ENCODE results near the gene MAN1A2.
"Not testable (repeated sequence)": the region's sequence is repeated elsewhere in the genome, so short reads cannot be mapped to it uniquely, and the experiment has no call there.

The MAN1A2 gene

DNA sequence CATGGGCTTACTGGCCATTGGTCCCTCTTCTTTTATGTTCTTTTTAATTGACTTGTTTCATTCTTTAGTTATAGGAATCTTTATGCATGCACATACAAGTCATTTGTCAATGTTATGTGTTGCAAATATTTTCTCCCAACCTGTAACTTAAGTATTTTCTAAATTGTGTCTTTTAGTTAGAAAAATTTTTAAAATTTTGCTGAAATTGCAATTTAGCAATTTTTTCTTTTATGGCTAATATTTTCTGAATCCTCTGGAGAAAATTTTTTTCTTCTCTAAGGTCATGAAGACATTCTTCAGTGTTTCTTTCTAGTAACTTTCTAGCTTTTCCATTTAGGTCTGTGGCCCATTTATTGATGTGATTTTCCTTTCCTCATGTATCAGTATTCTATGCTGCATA lies 189.7 kb downstream of the MAN1A2 start:
- Histone ChIP-seq H3K9me2 (replicated peaks; ENCODE audit: control insufficient read depth, low read length) (no peaks in the 10 kb centered on the region), H3K27me3 (ENCODE audit: control insufficient read depth, low read length) (no peaks in the 10 kb centered on the region), H4K20me1 (ENCODE audit: control insufficient read depth, insufficient read depth, low read depth, low read length) (no peaks in the 10 kb centered on the region), H3K9me3 (ENCODE audit: control insufficient read depth, insufficient read depth, low read length) (no peaks in the 10 kb centered on the region), H3F3A (ENCODE audit: control insufficient read depth, insufficient read depth) (0 out of 2 replicates have a peak, but pooled peaks cover 2% of the 10 kb centered on the region), H3K4me3 (ENCODE audit: low read length) (no peak overlapping the region), H3K4me1 (ENCODE audit: control insufficient read depth, low read length) (peaks cover 13% of the 10 kb centered on the region), H3K27ac (ENCODE audit: low read depth, low read length) (no peak overlapping the region), H3K36me3 (ENCODE audit: control insufficient read depth, low read length) (no peaks in the 10 kb centered on the region), H3K79me2 (ENCODE audit: control insufficient read depth, low read length) (no peaks in the 10 kb centered on the region), H3K4me2 (ENCODE audit: low read length) (no peak overlapping the region)
- no peak for TF ChIP-seq CTCF (IDR thresholded peaks at IDR 0.05; ENCODE audit: low read depth, low read length, poor library complexity, severe bottlenecking)
- TF ChIP-seq EZH2phosphoT487 (IDR thresholded peaks at IDR 0.05; ENCODE audit: borderline replicate concordance, low read length) = no peak

DNA sequence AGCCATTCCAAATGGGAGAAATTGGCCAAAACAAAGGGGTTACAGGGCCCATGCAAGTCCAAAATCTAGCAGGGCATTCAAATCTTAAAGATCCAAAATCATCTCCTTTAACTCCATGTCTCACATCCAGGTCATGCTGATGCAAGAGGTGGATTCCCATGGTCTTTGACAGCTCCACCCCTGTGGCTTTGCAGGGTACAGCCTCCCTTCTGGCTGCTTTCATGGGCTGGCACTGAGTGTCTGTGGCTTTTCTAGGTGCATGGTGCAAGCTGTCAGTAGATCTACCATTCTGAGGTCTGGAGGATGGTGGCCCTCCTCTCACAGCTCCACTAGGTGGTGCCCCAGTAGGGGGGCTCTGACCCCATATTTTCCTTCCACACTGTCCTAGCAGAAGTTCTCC lies 191.2 kb downstream of the MAN1A2 start:
- not testable (repeated sequence) for H4K20me1 ChIP-seq (ENCODE audit: control insufficient read depth, insufficient read depth, low read depth, low read length); H3K9me2 ChIP-seq (replicated peaks; ENCODE audit: control insufficient read depth, low read length); H3K4me2 ChIP-seq (ENCODE audit: low read length); H3K36me3 ChIP-seq (ENCODE audit: control insufficient read depth, low read length); H3F3A ChIP-seq (ENCODE audit: control insufficient read depth, insufficient read depth); H3K27ac ChIP-seq (ENCODE audit: low read depth, low read length); H3K4me3 ChIP-seq (ENCODE audit: low read length); H3K27me3 ChIP-seq (ENCODE audit: control insufficient read depth, low read length); H3K79me2 ChIP-seq (ENCODE audit: control insufficient read depth, low read length); H3K9me3 ChIP-seq (ENCODE audit: control insufficient read depth, insufficient read depth, low read length)
- H3K4me1 ChIP-seq (ENCODE audit: control insufficient read depth, low read length) = peaks cover 13% of the 10 kb centered on the region

DNA sequence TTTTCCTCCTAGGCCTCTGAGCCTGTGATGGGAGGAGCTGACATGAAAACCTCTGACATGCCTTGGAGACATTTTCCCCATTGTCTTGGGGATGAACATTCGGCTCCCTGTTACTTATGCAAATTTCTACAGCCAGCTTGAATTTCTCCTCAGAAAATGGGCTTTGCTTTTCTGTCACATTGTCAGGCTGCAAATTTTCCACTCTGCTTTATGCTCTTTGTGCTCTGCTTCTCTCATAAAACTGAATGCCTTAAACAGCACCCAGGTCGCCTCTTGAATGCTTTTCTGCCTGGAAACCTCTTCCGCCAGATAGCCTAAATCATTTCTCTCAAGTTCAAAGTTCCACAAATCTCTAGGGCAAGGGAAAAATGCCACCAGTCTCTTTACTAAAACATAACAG lies 191.9 kb downstream of the MAN1A2 start:
- no peaks in the 10 kb centered on the region for H4K20me1 ChIP-seq (ENCODE audit: control insufficient read depth, insufficient read depth, low read depth, low read length)
- no peaks in the 10 kb centered on the region for H3K36me3 ChIP-seq (ENCODE audit: control insufficient read depth, low read length)
- H3K27me3 ChIP-seq (ENCODE audit: control insufficient read depth, low read length) = no peaks in the 10 kb centered on the region
- no peak overlapping the region for H3K27ac ChIP-seq (ENCODE audit: low read depth, low read length)
- no peaks in the 10 kb centered on the region for H3K9me2 ChIP-seq (replicated peaks; ENCODE audit: control insufficient read depth, low read length)
- H3K79me2 ChIP-seq (ENCODE audit: control insufficient read depth, low read length) = no peaks in the 10 kb centered on the region
- 0 out of 2 replicates have a peak, but pooled peaks cover 2% of the 10 kb centered on the region for H3F3A ChIP-seq (ENCODE audit: control insufficient read depth, insufficient read depth)
- H3K4me2 ChIP-seq (ENCODE audit: low read length) = no peak overlapping the region
- H3K4me3 ChIP-seq (ENCODE audit: low read length) = no peak overlapping the region
- peaks cover 13% of the 10 kb centered on the region for H3K4me1 ChIP-seq (ENCODE audit: control insufficient read depth, low read length)
- H3K9me3 ChIP-seq (ENCODE audit: control insufficient read depth, insufficient read depth, low read length) = no peaks in the 10 kb centered on the region
- TF ChIP-seq EZH2phosphoT487 (IDR thresholded peaks at IDR 0.05; ENCODE audit: borderline replicate concordance, low read length) (no peak), CTCF (IDR thresholded peaks at IDR 0.05; ENCODE audit: low read depth, low read length, poor library complexity, severe bottlenecking) (no peak)

DNA sequence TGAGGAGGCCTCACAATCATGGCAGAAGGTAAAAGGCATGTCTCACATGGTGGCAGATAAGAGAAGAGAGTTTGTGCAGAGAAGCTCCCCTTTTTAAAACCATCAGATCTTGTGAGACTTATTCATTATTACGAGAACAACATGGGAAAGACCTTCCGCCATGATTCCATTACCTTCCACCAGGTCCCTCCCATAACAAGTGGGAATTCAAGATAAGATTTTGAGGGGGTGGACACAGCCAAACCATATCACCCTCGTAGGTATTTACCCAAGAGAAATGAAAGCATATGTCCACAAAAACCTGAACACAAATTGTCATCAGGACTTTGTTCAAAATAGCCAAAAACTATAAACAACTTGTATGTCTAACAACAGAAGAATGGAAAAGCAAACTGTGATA lies 192.7 kb downstream of the MAN1A2 start:
- TF ChIP-seq CTCF (IDR thresholded peaks at IDR 0.05; ENCODE audit: low read depth, low read length, poor library complexity, severe bottlenecking) = no peak
- no peak for TF ChIP-seq EZH2phosphoT487 (IDR thresholded peaks at IDR 0.05; ENCODE audit: borderline replicate concordance, low read length)
- Histone ChIP-seq H3F3A (ENCODE audit: control insufficient read depth, insufficient read depth) (0 out of 2 replicates have a peak, but pooled peaks cover 2% of the 10 kb centered on the region), H3K79me2 (ENCODE audit: control insufficient read depth, low read length) (no peaks in the 10 kb centered on the region), H3K9me3 (ENCODE audit: control insufficient read depth, insufficient read depth, low read length) (no peaks in the 10 kb centered on the region), H3K4me2 (ENCODE audit: low read length) (no peak overlapping the region), H3K9me2 (replicated peaks; ENCODE audit: control insufficient read depth, low read length) (no peaks in the 10 kb centered on the region), H3K4me1 (ENCODE audit: control insufficient read depth, low read length) (peaks cover 13% of the 10 kb centered on the region), H3K27ac (ENCODE audit: low read depth, low read length) (no peak overlapping the region), H4K20me1 (ENCODE audit: control insufficient read depth, insufficient read depth, low read depth, low read length) (no peaks in the 10 kb centered on the region), H3K4me3 (ENCODE audit: low read length) (no peak overlapping the region), H3K36me3 (ENCODE audit: control insufficient read depth, low read length) (no peaks in the 10 kb centered on the region), H3K27me3 (ENCODE audit: control insufficient read depth, low read length) (no peaks in the 10 kb centered on the region)
